D341Med (cell line): ENCODE results near the gene SLC25A21.

Experiments
- DNase-seq: peaks from one replicate; pipeline ENCODE4 v3.0.0; 2012; ENCODE audit warnings: low spot score

SLC25A21 gene

DNA sequence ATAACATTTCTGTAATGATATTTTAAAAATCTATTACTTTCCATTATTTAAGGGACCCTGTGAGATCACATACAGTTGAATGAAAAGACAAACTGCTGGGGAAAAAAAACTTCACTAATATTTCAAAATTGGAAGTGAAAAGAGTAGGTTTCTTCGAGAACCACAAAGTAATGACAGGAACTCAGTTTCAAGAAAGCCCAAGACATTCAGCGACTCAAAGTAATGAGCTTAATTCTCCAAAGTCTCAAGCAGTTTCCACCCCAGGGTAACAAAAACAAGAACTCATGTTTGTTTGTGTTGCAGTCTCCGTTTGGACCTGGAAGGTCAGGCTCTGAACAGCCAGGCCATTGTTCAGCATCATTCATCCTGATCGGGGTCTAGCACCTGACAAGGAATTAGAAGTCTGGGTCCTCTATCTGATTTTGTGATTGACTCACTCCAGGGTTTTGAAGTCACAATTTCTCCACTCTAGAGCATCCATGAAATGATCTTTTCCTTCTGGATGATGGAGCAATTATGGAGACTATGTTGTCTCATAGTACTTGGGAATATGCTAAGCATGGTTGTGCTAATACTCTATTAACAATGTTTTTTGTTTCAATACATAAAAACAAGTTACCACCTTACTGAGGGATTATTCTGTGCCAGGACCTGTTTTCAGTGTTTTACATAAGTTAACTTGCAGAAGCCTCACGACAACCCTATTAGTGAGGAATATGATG, 126.9 kb downstream of the SLC25A21 start:
- no peak for DNase-seq

DNA sequence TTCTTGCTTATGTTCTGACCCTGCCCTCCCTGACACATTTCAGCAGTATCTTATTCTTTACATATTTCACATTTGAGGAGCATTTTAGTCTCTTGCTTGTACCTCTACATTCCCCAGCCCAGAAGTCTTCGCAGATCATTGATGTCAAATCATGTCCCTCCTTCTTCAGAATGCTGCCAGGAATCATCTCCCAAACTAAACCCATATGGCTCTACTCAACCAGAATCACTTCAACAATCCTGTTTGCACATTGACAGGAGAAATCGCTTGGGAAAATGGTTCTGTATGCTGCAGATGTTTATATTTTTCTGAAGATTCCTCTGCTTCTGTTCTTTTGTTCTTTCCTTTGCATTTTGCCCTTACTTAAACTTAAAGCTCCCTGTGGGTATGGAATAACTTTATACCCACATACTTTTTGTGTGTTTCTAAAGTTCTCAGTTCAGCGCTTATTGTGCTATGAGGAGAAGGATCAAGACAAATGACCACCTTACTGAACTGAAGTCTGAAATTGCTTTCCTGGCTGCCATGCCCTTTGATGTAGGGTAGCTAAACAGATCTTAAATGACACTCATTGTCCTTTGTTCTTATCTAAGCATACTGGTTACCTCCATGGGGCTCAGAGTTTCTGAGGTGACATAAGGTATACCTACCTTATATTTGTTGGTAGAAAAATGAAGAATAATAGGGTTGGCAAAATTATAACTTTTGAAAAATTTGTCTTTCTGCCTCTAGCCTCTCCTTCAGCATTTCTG, 134.6 kb downstream of the SLC25A21 start:
- no peak for DNase-seq

DNA sequence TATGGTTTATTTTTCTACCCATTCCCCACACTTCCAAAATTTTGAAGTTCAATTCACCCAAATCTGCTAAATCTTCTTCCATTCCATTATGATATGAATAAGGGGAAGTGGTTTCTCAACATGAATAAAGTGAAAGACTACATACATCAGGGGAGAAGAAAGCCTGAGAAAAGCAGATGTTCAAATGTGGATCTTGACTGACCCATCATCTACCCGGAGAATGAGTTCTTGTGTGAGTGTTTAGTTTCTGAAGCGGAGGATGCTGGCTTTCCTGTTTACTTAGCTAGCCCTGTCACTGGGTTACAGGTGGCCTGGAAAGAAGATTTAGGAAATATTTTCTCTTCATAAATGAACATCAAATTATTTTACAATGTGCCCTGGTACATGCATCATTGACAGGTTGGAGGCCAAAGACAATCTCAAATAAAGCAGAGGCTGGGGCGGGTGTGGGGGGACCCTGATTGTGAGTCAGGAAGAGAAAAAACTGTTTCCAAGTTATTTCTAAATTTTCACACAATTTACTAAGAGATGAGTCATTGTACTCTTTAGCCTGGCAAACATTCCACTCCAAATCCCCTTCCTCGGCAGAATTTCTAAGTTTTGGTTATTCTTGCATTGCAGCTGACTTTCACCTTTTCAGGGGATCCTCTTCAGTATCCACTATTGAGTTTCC, 135.6 kb downstream of the SLC25A21 start:
- DNase-seq: no peak

DNA sequence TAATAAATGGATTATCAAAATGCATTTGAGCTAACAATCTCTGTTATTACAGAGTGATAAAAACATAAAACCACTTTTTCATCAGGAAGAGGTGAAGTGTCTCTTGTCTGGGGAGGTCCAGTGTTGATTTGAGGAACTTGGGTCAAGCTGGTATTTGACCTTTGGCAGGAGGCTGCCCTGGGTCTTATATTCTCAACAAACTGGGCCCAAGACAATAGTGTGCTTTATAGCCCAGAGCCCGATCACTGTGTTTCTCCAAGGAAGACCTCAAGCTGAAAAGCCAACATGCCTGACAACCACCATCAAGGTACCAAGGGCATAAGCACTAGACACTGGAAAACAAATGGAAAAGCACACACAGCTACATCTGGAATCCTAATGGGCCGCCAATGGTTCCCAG, 137.0 kb downstream of the SLC25A21 start:
- no peak for DNase-seq

DNA sequence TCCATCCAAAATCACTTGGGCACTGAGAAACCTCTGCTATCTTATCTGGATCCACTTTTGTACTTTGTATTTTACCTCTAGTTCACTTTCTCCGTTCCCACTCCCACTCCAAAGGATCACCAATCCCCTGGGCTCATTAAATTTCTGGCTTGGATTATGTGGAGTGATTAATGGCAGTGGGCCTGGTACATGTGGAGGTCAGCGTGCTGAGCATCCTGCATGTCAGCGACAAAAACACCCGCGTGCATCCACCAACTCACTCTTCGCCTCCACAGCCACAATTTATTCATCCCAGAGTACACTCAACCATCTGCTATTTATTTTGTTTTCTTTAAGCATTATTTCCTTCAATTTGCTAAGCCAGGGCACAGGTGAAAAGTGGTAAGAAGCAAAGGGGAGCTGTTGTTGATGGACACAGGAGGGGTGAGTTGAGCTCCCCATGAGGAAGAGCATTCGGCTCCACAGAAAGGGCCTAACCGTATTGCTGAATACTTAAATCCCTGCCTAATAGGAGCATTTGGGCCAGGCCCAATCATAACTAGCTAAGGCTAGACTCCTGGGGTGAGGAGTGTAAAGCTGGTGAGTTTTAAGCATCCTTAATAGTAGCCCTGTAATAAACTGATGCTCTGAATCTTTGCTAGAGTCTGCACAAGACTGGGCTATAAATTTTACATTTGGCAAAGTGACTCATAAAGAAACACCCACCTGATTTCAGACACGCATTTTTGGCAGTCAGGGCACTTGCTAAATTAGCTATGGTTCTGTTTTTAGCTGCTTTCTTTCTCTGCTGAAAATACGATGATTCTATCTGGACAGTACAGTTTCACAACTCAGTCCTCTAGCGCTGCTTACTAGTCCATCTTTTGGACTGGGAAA, 137.8 kb downstream of the SLC25A21 start:
- DNase-seq: no peak

DNA sequence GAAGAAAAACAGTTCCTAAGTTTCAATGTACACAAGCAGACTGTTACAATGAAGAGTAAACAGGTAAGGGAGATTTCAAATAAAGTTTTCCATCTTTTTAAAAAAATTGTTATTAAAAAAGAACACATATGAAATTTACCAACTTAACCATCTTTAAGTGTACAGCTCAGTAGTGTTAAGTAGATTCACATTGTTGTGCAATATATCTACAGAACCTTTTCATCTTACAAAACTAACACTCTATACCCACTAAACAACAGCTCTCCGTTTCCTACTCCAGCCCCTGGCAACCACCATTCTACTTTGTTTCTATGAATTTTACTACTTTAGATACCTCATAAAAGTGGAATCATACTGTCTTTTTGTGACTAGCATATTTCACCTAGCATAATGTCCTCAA, 139.5 kb downstream of the SLC25A21 start:
- DNase-seq: no peak

DNA sequence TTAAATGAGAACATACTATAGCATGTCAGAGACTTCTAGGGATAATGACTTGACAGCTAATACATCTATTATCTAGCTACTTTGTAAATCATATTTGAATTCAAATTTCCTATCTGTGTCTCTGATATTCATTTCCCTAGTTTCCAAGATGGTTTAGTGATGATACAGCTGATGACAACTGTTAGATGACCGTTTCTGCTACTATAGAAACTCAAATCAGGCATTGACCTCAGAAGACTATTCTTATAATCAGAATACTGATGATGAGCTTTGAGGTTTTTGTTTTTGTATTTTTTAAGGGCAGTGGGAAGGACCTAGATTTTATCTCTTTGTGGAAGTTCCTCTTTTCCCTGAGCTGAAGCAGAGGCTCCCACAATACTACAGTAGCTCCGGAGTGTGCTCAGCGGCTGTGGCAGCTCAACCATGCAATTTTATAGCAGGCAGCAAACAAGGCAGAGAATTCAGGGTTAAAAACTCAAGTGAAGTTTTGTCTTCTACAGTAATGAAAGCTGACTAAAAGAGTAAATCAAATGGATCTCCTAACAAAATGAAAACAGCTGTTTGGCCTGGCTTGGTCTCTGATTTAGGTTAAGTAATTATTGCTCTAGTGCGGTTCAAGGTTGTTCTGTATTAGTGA, 145.1 kb downstream of the SLC25A21 start:
- DNase-seq: no peak

DNA sequence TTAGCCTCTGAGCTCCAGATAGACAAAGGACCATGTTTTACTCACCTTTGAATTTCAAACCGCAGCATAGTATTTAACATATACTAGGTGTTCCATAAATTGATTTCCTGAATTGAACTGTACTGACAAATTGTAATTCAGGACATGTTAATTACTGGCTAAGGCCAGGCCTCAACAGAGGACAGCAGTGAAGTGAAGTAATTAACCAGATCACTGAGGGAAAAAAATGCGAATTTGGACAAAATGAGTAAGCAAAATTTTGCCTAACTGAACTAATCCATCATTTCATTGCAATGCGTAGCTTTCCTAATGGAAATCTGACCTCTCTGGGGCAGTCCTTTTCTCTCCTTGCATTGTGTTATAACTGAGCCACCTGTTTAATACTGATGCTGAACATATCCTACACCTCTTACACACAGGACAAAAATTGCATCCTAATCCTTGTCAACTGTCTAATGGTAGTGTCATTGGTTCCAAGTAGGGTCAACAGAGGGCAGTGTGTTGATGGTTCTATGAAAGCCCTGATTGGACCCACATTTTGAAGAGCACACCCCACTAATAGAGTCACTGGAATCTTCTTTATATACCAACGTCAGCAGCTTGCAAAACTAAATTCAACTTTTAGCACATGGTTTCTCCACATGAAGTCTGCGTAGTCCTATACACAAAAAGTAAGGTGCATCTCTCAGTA, 148.4 kb downstream of the SLC25A21 start:
- DNase-seq: no peak

DNA sequence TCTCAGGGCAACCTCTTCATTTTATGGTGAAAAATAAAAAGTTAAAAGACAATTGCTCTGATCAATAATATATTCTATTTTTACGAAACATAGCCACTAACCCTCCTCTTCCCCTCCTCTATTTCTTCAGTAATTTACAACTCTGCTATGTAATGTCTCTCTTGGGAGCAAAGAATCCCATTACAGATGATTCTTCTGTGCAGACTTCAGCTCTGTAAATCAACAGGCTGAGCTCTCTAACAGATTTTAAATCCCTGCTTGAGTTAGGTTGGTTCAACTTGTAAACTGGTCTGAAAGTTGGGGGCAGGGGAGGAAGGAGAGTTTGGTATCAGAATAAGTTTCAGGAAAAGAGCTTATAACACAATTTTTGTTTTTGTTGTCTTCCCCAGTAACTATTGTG, 151.0 kb downstream of the SLC25A21 start:
- no peak for DNase-seq

DNA sequence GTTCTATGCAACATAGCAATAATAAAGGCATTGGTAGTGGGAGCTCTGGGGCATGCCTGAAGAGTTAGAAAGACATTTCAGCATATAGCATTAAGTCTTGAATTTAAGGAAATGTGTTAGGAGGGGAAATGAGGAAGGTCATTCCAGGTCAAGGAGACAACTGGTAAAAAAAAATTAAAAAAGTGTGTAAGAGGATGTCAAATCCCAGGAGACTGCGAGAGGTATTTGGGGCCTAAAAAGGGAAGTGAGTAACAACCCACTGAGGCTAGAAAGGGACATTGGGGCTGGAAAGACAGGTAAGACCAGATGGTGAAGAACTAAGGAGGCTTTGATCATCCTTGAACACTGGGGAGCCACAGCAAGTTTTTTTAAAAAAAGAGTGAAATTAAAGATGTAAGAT, 152.9 kb downstream of the SLC25A21 start:
- no peak for DNase-seq

DNA sequence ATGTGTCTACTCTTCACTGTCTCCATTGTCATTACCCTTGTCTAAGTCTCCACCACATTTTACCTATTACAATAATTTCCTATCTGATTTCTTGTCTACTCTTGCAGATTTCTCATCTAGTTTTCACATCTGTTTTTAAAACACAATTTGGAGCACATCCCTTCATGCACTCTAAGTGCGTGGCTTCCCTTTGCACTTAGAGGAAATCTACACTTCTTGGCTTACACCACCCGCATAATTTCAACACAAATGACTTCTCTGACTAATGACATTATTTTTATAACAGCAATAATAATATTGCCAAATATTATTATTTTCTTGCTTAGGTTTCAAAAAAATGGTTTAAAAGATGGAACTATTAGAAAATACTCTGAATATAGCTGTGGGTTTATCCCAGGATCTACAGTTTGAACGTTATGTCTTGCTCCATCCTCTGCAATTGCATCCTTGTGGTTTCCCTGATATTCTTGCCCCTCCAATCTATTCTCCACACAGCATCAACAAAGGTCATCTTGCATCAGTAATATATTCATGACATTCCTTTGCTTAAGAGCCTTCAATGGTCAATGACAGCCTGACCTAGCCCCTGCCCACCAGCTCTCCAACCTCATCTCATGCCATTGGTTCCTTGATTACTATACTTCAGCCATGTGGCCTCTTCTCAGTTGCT, 153.7 kb downstream of the SLC25A21 start:
- no peak for DNase-seq

DNA sequence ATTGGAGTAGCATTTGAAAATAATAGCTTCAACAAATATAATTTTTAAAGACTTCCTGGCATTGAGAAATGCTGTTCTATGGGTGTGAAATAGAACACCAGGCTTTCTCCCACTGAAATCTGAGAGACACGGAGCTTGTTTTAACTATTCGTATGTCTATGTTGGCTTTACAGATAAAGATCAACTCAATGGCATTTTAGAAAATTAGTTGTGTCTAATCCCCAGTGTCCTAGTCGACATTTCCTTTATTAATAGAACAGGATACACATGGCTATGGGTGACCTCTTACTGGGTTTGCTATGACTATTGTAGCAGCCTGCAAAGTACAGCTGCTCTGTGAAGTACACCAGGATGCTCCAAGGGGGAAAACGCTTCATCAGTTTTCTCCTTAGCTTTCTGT, 159.3 kb downstream of the SLC25A21 start:
- no peak for DNase-seq

DNA sequence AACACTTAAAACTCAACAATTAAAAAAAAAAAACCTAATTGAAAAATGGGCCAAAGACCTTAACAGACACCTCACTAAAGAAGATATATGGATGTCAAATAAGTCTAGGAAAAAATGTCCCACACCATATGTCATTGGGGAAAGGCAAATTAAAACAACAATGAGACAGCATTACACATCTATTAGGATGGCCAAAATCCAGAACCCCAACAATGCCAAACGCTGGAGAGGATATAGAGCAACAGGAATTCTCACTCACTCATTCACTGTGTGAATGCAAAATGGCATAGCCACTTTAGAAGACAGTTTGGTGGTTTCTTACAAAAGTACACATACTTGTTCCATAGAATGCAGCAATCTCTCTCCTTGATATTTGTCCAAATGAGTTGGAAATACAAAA, 173.7 kb downstream of the SLC25A21 start:
- DNase-seq: no peak

DNA sequence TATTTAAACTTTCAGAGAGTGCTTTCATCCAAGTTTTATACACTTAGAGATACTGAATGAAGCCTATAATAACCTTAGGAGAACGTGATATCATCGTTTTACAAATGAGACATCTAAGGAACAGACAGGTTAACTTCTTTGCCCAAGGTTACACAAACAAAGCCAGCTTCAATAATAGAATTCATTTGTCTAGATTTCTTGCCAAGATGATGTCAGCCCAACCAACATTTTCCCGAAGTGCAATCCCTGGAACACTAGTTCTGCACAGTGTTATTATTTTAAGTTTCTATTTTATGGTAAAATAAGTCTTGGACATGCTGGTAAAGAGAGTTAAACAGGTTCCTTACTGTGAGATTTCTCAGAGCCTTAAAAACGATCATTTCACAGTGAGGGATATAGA, 174.6 kb downstream of the SLC25A21 start:
- DNase-seq: no peak

DNA sequence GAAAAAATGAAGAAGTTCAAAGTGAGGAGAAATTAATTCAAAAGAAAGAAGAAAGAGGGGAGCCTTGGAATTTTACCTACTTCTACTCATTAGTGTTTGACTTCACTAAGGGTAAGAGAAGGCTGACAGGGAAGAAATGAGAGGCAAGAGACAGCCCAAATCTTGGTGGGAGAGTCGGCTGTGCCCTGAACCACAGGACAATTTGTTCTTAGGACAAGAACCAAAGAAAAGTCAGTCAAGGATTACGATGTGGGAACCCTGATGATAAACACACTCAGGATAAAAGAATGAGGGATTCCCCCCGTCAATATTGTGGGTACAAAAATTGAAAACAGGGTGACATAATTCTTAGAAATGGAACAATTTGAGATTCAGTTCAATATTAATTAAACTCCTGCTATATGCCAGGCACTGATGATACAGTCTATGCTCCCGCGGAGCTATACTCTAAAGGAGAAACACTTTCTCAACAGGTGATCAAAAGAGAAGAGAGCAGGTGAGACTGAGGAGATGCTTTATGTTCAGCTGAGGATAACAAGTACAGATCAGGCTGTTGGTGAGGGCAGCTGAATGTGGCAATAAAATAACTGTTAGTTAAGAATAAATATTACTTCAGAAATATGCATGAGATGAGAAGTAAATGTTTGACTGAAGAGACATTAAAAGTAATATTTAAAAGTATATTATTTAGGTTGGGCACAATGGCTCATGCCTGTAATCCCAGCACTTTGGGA, 175.4 kb downstream of the SLC25A21 start:
- no peak for DNase-seq

DNA sequence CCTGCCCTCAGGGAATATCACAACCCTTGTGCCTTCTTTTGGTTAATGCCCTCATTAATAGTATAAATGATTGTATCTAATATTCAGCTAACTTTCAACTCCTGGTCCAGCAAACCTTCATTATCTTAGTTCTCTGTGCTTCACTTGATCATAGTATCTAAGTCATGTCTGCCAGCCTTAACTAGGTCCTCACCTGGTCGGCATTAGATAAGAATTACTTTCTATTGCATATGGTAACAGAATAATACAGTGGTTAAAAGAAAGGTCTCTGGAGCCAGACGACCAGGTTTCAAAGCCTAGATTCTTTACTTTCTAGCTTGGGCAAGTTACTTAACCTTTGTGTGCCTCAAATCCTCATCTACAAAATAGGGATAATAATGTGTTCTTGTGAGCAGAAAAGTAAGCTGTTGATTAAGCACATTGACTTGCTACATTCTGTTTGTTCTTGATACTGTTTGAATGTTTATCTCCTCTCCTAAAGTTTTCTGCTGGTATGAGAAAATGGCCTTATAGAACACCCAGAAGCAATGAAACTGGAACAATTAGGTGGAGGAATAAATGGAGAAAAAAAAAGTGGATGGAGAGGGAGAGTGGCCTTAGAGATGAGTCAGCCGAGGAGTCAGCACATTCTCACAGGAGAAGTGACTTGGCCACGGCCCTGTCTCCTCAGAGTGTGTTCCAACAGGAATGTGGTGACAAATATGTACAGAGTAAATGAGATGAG, 176.1 kb downstream of the SLC25A21 start:
- DNase-seq: no peak

DNA sequence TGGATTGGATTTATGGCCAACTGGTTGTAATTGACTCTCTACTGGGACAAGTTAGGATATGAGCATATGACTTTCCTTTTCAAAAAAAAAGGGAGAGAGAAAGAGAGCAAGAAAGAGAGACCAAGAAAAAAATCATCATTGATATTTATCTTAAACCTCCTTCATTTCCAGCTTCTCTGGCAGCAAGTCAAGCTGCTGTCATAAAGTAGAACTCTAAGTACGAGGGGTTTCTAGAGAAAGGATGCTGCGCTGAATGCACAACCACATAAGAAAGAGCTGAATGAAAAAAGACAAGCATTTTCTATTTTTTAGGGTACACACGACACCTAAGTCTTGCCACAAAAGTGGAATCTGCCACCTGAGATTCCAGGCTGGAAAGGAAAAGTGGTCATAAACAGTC, 182.6 kb downstream of the SLC25A21 start:
- no peak for DNase-seq

DNA sequence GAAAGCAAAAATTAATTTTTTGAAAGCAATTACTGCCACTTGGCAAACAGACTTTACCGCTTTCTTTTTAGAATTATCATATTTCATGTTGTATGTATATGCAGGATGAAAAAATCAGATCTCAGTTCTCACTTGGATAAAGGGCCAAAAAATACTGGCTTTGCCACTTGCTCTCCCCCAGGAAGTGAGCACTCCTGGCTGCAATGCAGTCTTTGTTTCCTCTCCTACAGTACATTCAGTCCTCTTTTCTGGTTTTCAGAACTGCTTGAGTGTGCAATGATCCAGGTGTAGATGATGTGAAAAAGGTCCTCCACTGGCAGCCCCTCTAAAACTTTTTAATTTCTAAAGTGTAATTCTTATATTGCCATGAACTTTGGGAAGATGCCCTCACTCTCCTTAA, 183.4 kb downstream of the SLC25A21 start:
- no peak for DNase-seq

DNA sequence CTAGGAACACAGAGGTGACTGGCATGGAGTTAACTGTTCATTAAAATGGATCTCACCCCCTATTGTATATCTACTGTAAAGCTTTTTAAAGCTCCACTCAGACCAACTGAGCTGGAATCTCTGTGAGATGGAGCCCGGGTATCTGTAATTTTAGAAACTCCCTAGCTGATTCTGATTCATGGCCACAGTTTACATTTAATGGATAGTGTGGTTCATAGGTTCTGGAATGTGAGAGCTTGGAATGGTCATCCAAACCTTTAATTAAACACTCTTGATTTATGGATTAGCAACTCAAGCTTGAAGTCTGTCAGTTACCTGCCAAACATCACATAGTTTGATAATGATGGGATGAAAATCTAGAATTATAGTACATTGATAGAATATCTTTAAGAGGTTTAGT, 183.8 kb downstream of the SLC25A21 start:
- DNase-seq: no peak
